Dermis blood vessel endothelial cell (primary cell): ENCODE data around the gene JMY. TPM values are rescaled to one million over a fixed set of nuclear protein-coding genes. Genes with fewer than 3 reads are reported as not detected.
"Not testable (repeated sequence)": the region's sequence is repeated elsewhere in the genome, so short reads cannot be mapped to it uniquely, and the experiment has no call there.

ENCODE experiments used
- DNase-seq: peaks from one replicate; pipeline ENCODE4 v3.0.0; 2010
- total RNA-seq: library from RNA; depleted of rRNA; stranded (reverse); fragments of >200 nt; gene quantifications from 2 replicates; pipeline ENCODE4 v1.2.3, GENCODE V29; 2014

JMY gene
- total RNA-seq, 1 donor from 2014 or later: 13.8 TPM

- peak; percentile 52 for DNase-seq
Measured at GRCh38 chr5:79236970-79237739, 1.2 kb downstream of the JMY start.

GRCh38 chr5:79237740-79238560, 2.0 kb downstream of the JMY start:
- no peak for DNase-seq

- no peak for DNase-seq
Measured at GRCh38 chr5:79240561-79240960, 4.6 kb downstream of the JMY start.

GRCh38 chr5:79241535-79241979, 5.6 kb downstream of the JMY start:
- DNase-seq: no peak

GRCh38 chr5:79242242-79243039, 6.5 kb downstream of the JMY start:
- DNase-seq: no peak

- DNase-seq: no peak
Measured at GRCh38 chr5:79243224-79243623, 7.3 kb downstream of the JMY start.

GRCh38 chr5:79254067-79254466, 18.1 kb downstream of the JMY start:
- not testable (repeated sequence) for DNase-seq

GRCh38 chr5:79255786-79256557, 20.0 kb downstream of the JMY start:
- DNase-seq: peak; percentile 63

GRCh38 chr5:79256563-79256962, 20.6 kb downstream of the JMY start:
- no peak for DNase-seq

- DNase-seq: no peak
Measured at GRCh38 chr5:79257314-79257713, 21.4 kb downstream of the JMY start.

GRCh38 chr5:79258801-79259200, 22.9 kb downstream of the JMY start:
- DNase-seq: no peak

- no peak for DNase-seq
Measured at GRCh38 chr5:79259383-79259782, 23.5 kb downstream of the JMY start.

- DNase-seq: no peak
Measured at GRCh38 chr5:79259810-79260209, 23.9 kb downstream of the JMY start.

GRCh38 chr5:79261897-79262296, 26.0 kb downstream of the JMY start:
- no peak for DNase-seq

GRCh38 chr5:79263290-79263689, 27.4 kb downstream of the JMY start:
- no peak for DNase-seq

GRCh38 chr5:79267180-79267579, 31.2 kb downstream of the JMY start:
- DNase-seq: no peak

- no peak for DNase-seq
Measured at GRCh38 chr5:79269733-79270166, 33.8 kb downstream of the JMY start.

- DNase-seq: no peak
Measured at GRCh38 chr5:79273341-79273740, 37.4 kb downstream of the JMY start.

- DNase-seq: no peak
Measured at GRCh38 chr5:79284846-79285245, 48.9 kb downstream of the JMY start.

- no peak for DNase-seq
Measured at GRCh38 chr5:79285285-79285684, 49.4 kb downstream of the JMY start.

GRCh38 chr5:79285833-79286232, 49.9 kb downstream of the JMY start:
- DNase-seq: no peak

- DNase-seq: no peak
Measured at GRCh38 chr5:79287380-79287779, 51.4 kb downstream of the JMY start.
